Glomerular visceral epithelial cell (primary cell): ENCODE measurements around the gene PLXNA2.

ENCODE experiments used
- DNase-seq: peaks from one replicate; pipeline ENCODE4 v3.0.0-alpha.2; 2016; ENCODE audit errors: extremely low spot score

Gene PLXNA2

GRCh38 chr1:208222376-208223126, 21.6 kb downstream of the PLXNA2 start:
- no peak for DNase-seq

DNA sequence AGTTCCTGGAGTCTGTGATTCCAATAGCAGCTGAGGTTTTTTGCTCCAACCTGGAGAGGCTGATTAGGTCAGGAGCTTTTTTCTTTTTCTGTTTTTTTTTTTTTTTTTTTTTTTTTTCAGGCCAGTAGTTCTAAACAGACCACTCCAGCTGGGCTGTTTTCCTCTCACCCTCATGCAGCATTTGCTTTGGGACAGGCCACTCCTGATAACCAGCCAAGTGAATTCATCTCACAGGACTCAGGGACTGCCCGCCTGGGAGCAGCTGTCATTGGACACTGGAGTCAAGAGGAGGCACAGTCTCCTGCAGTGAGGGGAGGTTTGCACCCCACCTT, 22.9 kb downstream of the PLXNA2 start:
- DNase-seq, result no peak

GRCh38 chr1:208219659-208220282, 24.4 kb downstream of the PLXNA2 start:
- DNase-seq, result peak; percentile 83

DNA sequence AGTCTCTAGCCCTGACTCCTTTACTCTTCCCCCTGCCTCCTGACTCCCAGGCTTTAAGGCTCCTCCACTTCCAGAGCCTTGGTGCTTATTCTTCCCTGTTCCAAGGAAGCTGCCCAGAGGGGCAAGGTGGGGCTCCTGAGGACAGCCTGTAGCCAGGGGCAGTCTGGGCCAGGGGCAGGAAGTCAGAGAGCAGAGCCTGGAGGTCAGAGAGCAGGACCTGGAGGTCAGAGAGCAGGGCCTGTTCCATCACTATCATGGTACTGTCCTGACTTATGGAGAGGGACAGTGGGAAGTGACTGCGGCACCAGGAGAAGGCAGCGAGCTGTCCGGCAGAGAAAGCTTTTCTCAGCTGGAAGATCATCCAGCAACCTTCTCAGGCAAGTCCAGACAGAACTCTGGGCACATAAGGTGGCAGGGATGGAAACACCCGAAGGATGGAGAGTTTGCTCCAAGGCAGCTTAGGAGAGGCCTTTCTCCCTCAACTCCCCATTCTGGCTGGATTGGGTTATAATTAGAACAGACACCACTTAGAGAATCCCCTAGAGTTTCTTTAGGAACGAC, 25.0 kb downstream of the PLXNA2 start:
- no peak for DNase-seq

DNA sequence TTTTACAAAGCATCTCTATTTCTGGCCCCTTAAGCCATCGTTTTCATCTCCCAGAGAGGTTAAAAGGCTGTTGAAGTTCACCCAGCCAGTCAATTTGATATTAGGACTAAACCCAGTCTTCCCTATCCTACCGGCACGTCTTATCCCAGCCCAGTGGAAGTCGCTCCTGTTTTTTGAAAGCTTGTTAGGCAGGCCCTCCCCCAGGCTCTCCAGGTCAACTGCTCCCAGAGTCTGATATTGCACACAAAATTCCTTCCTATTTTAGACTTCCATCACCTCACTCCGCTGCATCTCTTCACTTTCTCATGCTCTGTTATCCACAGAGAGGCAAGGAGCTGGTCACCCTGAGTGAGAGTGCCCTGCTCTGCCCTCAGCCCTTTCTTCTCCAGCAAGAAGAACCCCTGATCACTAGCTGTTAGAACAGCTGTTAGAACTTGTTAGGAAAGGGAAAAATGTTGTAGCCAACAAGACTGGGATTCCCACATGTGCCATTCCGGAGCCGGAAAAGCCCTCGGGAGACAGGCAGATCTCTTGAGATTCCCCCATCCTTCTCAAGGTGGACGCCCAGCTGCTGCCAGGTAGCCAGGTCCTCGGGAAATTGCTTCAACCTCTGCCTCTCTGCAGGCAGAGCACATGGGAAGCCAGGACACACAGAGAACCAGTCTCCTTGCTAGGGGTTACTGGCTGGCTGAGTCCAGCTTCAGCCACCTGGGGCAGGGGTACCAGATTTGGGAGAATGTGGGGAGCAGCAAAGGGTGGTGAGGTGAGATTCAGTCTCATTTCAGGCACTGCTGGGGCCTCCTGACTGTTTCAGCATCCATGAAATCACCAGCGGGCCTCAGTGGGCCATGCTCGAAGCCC, 25.7 kb downstream of the PLXNA2 start:
- DNase-seq, result no peak

DNA sequence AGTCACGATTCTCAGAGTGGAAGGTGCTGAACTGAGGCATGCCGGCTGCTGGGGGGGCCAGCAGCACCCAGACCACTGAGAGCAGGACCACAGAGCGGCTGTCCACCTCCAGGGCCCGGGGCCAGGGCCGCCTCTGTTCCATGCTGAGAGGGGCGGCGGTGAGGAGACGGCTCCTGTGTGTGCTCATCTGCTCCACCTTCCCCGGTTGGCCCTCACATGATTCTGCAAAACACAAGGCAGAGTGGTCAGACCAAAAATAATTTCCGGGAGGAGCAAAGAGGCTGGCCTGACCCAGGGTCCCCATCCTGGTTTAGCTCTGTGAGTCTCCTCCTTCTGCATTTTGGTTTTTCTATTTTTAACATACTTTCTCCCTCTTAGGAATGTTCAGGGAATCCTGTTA, 26.4 kb downstream of the PLXNA2 start:
- no peak for DNase-seq

DNA sequence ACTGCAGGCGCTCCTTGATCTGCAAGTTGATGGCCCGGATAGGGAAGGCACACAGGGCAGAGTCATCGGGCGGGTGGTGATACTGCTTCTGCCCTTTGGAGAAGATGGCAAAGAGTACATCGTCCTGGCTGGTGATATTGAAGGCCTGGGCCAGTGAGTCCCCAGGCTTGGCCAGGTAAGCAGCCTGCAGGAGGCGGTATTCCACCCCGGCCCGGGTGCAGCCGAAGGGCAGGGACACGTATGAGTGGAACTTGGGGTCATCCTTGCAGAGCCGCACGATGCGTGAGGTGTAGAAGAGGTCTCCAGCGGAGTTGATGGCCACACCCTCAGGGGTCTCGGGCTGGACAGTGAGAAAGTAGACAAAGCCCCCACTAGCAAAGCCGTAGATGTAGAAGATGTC, 27.4 kb downstream of the PLXNA2 start:
- no peak for DNase-seq

GRCh38 chr1:208216062-208216461, 28.1 kb downstream of the PLXNA2 start:
- DNase-seq, result no peak

GRCh38 chr1:208215393-208215792, 28.8 kb downstream of the PLXNA2 start:
- DNase-seq, result no peak

DNA sequence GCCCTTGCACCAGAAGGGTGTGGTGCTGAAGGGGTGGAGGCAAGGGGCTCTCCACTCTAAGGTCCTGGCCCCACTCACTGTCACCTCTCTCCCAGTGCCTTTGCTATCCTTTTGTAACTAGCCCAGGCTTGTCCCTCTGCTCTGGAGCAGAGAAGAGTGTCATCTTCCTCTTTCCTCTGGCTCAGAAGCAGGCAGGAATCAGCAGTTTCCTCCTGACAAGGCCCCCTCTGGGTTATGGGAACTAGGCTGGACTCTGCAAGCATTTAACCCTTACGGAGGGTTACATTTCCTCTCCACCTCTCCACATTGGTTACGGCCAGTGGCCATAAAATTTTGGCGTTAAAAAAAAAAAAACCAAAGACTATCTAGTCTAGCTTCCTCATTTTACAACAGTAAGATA, 30.4 kb downstream of the PLXNA2 start:
- DNase-seq, result no peak

GRCh38 chr1:208212893-208213292, 31.3 kb downstream of the PLXNA2 start:
- DNase-seq, result no peak

- DNase-seq, result no peak
Measured at GRCh38 chr1:208211921-208212843, 32.0 kb downstream of the PLXNA2 start.

- no peak for DNase-seq
Measured at GRCh38 chr1:208209896-208210589, 34.1 kb downstream of the PLXNA2 start.

DNA sequence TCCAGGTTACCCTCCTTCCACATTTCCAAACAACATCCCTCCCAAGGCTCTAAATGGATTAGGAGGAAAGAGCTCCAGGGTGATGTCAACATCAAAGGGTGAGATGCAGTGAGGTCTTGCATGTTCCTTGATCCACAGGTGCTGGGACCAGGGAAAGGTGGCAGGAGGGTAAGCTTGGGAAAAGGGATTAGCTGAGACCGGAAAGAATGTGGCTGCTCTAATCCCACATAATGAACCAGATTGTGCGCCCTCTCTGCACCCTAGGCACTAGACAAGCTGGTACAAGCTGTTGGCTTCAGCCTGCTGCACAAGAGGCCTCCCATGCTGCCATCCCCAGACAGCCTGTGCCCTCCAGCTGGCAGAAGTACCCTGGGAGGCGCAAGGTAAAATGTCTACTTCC, 34.9 kb downstream of the PLXNA2 start:
- DNase-seq, result no peak

DNA sequence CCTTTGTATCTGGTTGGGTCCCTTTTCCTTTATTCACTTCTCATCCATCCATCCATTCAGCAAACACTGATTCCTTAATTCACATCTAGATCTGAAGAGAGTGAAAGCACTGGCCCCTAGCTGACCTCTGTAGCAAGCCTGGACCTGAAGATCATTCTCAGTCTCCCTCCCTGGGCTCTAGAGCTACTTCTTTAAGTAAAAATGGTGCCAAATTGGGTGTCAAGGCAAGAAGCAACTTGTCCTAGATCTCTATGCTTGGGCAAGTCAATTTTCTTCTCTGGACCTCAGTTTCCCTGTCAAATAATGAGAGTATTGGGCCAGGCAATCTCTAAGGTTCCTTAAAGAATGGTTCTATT, 36.1 kb downstream of the PLXNA2 start:
- no peak for DNase-seq

DNA sequence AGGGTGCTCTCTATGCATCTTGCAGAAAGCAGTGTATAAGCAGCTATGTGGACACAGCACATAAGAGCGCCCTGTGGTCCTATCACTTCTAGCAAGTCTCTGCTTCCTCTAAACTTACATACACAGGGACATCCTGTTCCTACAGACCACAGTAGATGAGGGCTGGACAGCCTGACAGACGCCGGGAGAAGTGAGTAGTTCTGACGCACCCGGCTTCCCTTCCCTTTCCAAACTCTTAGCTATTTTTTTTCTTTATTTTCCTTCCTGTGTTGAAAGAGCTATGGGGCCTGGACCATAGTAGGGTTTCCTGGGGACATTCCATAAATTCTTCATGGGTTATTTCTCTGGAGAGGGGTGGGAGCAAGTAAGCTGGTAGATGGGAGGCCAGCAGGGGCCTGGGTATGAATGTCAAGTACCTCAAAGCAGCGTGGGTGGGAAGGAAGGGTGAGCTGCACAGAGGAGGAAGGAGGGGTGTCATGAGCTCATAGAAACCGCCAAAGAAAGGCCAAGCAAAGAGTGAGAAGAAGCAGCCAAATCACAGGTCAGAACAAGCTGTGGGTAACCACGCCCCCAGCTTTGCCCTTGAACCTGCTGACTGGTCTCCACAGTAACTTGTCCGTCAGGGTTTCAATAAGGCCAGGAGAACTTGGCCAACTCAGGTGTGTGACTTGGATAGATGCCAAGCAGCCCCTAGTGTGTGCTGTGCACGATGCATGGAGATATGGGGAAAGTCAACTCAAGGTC, 36.6 kb downstream of the PLXNA2 start:
- DNase-seq, result peak; percentile 95

GRCh38 chr1:208206092-208206698, 38.0 kb downstream of the PLXNA2 start:
- DNase-seq, result no peak

- DNase-seq, result no peak
Measured at GRCh38 chr1:208205216-208206013, 38.8 kb downstream of the PLXNA2 start.

- no peak for DNase-seq
Measured at GRCh38 chr1:208204779-208205178, 39.4 kb downstream of the PLXNA2 start.
